Bronchial epithelial cell (primary cell): ENCODE measurements around the gene AP1G1. TPM values are rescaled to one million over a fixed set of nuclear protein-coding genes. Genes with fewer than 3 reads are reported as not detected.
"Not testable (repeated sequence)": the region's sequence is repeated elsewhere in the genome, so short reads cannot be mapped to it uniquely, and the experiment has no call there.

Experiments used
- DNase-seq: peaks from one replicate; pipeline ENCODE4 v3.0.0-alpha.2; 2010; ENCODE audit warnings: low read depth
- FAIRE-seq: peaks from 2 replicates; lab custom pipeline; 2011; peaks lifted over from hg19 to GRCh38; lab: Jason Lieb, UNC
- H3K27me3 ChIP-seq: 2 replicates; pipeline ENCODE4 v1.5.1; 2011; ENCODE audit warnings: low read length; ENCODE audit not compliant: control insufficient read depth, insufficient read depth
- H3K36me3 ChIP-seq: 2 replicates; pipeline ENCODE4 v1.5.1; 2011; ENCODE audit warnings: low read length; ENCODE audit not compliant: control insufficient read depth, insufficient read depth
- H3K4me3 ChIP-seq: 2 replicates; pipeline ENCODE4 v1.5.1; 2011; ENCODE audit warnings: mild to moderate bottlenecking, low read depth, low read length, control low read depth
- CTCF ChIP-seq: IDR thresholded peaks from 2 replicates; pipeline ENCODE4 v1.5.1; 2011; ENCODE audit warnings: mild to moderate bottlenecking, moderate library complexity, low read length, control low read depth, inconsistent platforms; ENCODE audit not compliant: insufficient read depth, severe bottlenecking
- total RNA-seq: library from RNA; depleted of rRNA; stranded (reverse); fragments of >200 nt; gene quantifications from 2 replicates; pipeline ENCODE4 v1.2.1, GENCODE V29; 2014

AP1G1 gene
- total RNA-seq, 1 donor from 2014 or later, result 29.5 TPM

- Histone ChIP-seq H3K27me3 (no peaks in the 10 kb centered on the region), H3K4me3 (no peak overlapping the region), H3K36me3 (no peaks in the 10 kb centered on the region)
- FAIRE-seq, result no peak
- no peak for DNase-seq
- TF ChIP-seq CTCF, result no peak
Observed at GRCh38 chr16:71830359-71830758, 21.7 kb upstream of the AP1G1 start.

- TF ChIP-seq CTCF, result no peak
- H3K27me3 ChIP-seq, result no peaks in the 10 kb centered on the region
- H3K36me3 ChIP-seq, result no peaks in the 10 kb centered on the region
- H3K4me3 ChIP-seq, result no peak overlapping the region
- DNase-seq (no peak), FAIRE-seq (no peak)
Observed at GRCh38 chr16:71826533-71827017, 17.9 kb upstream of the AP1G1 start.

- not testable (repeated sequence) for H3K36me3 ChIP-seq, DNase-seq, H3K4me3 ChIP-seq, FAIRE-seq, H3K27me3 ChIP-seq
Observed at GRCh38 chr16:71817155-71817500, 8.5 kb upstream of the AP1G1 start.

GRCh38 chr16:71811261-71811803, 2.7 kb upstream of the AP1G1 start:
- Histone ChIP-seq H3K4me3 (no peak overlapping the region), H3K36me3 (no peaks in the 10 kb centered on the region), H3K27me3 (no peaks in the 10 kb centered on the region)
- FAIRE-seq, result no peak
- no peak for TF ChIP-seq CTCF
- DNase-seq, result no peak

GRCh38 chr16:71810155-71810530, 1.5 kb upstream of the AP1G1 start:
- not testable (repeated sequence) for FAIRE-seq, H3K27me3 ChIP-seq, DNase-seq, H3K4me3 ChIP-seq, H3K36me3 ChIP-seq

GRCh38 chr16:71807905-71808592, 585 bp downstream of the AP1G1 start:
- TF ChIP-seq CTCF, result no peak
- FAIRE-seq, result no peak
- peak; percentile 40 for DNase-seq
- H3K27me3 ChIP-seq, result no peaks in the 10 kb centered on the region
- peak overlapping the region; percentile 96 for H3K4me3 ChIP-seq
- no peaks in the 10 kb centered on the region for H3K36me3 ChIP-seq

- DNase-seq (no peak), FAIRE-seq (no peak)
- Histone ChIP-seq H3K36me3 (peaks cover 1% of the 10 kb centered on the region), H3K4me3 (no peak overlapping the region), H3K27me3 (no peaks in the 10 kb centered on the region)
- no peak for TF ChIP-seq CTCF
Observed at GRCh38 chr16:71803305-71803690, 5.3 kb downstream of the AP1G1 start.
